Measurements from ENCODE around the gene TENT5A.

DNA sequence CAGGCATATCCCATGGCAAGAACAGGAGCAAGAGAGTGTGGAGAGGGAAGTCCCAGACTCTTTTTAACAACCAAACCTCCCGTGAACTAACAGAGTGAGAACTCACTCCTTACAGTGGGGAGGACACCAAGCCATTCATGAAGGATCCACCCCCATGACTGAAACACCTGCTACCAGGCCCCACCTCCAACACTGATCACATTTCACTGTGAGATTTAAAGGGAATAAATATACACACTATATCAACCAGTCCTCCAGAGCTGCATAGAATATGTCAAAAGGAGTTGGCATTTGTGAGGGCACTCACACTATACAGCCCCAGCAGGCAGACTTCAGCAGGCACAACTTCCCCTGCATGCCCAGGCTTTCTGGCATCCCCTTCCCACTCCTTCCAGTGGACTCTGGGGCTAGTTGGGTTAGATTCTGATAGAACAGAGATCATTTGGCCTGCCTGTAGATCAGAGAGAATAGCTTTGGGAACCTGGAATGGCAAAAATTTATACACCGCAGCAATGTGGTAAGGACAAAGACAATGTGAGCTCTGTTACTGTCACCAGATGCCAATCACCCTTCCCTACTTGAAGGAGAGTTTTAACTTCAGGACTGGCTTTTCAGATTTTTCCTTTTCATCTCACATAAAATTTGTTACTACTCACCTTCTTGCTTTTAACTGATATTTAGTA, 25.2 kb upstream of the TENT5A start:
- TF ChIP-seq POLR2A (IDR thresholded peaks at IDR 0.05) (no peak), POLR2AphosphoS5 (IDR thresholded peaks at IDR 0.05) (no peak)
- TF ChIP-seq, protein P1, sequence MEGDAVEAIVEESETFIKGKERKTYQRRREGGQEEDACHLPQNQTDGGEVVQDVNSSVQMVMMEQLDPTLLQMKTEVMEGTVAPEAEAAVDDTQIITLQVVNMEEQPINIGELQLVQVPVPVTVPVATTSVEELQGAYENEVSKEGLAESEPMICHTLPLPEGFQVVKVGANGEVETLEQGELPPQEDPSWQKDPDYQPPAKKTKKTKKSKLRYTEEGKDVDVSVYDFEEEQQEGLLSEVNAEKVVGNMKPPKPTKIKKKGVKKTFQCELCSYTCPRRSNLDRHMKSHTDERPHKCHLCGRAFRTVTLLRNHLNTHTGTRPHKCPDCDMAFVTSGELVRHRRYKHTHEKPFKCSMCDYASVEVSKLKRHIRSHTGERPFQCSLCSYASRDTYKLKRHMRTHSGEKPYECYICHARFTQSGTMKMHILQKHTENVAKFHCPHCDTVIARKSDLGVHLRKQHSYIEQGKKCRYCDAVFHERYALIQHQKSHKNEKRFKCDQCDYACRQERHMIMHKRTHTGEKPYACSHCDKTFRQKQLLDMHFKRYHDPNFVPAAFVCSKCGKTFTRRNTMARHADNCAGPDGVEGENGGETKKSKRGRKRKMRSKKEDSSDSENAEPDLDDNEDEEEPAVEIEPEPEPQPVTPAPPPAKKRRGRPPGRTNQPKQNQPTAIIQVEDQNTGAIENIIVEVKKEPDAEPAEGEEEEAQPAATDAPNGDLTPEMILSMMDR (IDR thresholded peaks at IDR 0.05), result no peak

All from suprapubic skin (tissue), 4 donors.